ENCODE results near the gene STIM2. TPM values are rescaled to one million over a fixed set of nuclear protein-coding genes. Genes with fewer than 3 reads are reported as not detected.
A peak's percentile ranks its signal among the peaks of the same experiment; 100 is the strongest.

The STIM2 gene
- total RNA-seq, 2 donors from 2014 or later: 23.2 to 24.5 TPM

GRCh38 chr4:26912069-26912468 is 51.4 kb downstream of the STIM2 start:
- Histone ChIP-seq H3K9me3 (ENCODE audit: control insufficient read depth, low read length) (no peaks in the 10 kb centered on the region), H3K4me1 (ENCODE audit: control insufficient read depth, insufficient read depth, low read length) (no peaks in the 10 kb centered on the region), H3K27me3 (ENCODE audit: control insufficient read depth, insufficient read depth, low read length, poor library complexity, severe bottlenecking) (no peaks in the 10 kb centered on the region), H3K9ac (ENCODE audit: extremely low read depth, low read length, poor library complexity, severe bottlenecking) (no peak overlapping the region), H3K4me3 (ENCODE audit: low read length) (no peak overlapping the region), H3K27ac (ENCODE audit: low read depth, low read length) (no peak overlapping the region), H3K36me3 (ENCODE audit: control insufficient read depth, insufficient read depth, low read length) (no peaks in the 10 kb centered on the region)
- DNase-seq: no peak
- no peaks in the 10 kb centered on the region for H3K36me3 Mint-ChIP-seq (ENCODE audit: low read depth)
- H3K27ac Mint-ChIP-seq: peak overlapping the region; percentile 44
- 94% methylated on average over 4 of the region's 6 CpGs; no CpG with 5 or more reads in 1 of the 2 experiments for WGBS, 2 experiments (ENCODE audit: insufficient coverage in 1 of 2, insufficient read length in 1 of 2)
- peaks cover 34% of the 10 kb centered on the region for H3K4me1 Mint-ChIP-seq
- TF ChIP-seq, protein P1, sequence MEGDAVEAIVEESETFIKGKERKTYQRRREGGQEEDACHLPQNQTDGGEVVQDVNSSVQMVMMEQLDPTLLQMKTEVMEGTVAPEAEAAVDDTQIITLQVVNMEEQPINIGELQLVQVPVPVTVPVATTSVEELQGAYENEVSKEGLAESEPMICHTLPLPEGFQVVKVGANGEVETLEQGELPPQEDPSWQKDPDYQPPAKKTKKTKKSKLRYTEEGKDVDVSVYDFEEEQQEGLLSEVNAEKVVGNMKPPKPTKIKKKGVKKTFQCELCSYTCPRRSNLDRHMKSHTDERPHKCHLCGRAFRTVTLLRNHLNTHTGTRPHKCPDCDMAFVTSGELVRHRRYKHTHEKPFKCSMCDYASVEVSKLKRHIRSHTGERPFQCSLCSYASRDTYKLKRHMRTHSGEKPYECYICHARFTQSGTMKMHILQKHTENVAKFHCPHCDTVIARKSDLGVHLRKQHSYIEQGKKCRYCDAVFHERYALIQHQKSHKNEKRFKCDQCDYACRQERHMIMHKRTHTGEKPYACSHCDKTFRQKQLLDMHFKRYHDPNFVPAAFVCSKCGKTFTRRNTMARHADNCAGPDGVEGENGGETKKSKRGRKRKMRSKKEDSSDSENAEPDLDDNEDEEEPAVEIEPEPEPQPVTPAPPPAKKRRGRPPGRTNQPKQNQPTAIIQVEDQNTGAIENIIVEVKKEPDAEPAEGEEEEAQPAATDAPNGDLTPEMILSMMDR (conservative IDR thresholded peaks at IDR 0.05): no peak
- H3K4me3 Mint-ChIP-seq: no peak overlapping the region
- H3K9me3 Mint-ChIP-seq: no peaks in the 10 kb centered on the region
- H3K27me3 Mint-ChIP-seq (ENCODE audit: insufficient read depth): no peaks in the 10 kb centered on the region

GRCh38 chr4:26912810-26913209 is 52.2 kb downstream of the STIM2 start:
- H3K36me3 Mint-ChIP-seq (ENCODE audit: low read depth): no peaks in the 10 kb centered on the region
- WGBS, 2 experiments (ENCODE audit: insufficient coverage in 1 of 2, insufficient read length in 1 of 2): 60 to 64% methylated on average over 3 of the region's 3 CpGs
- Histone ChIP-seq H3K4me3 (ENCODE audit: low read length) (no peak overlapping the region), H3K36me3 (ENCODE audit: control insufficient read depth, insufficient read depth, low read length) (no peaks in the 10 kb centered on the region), H3K9ac (ENCODE audit: extremely low read depth, low read length, poor library complexity, severe bottlenecking) (no peak overlapping the region), H3K27me3 (ENCODE audit: control insufficient read depth, insufficient read depth, low read length, poor library complexity, severe bottlenecking) (no peaks in the 10 kb centered on the region), H3K4me1 (ENCODE audit: control insufficient read depth, insufficient read depth, low read length) (no peaks in the 10 kb centered on the region), H3K9me3 (ENCODE audit: control insufficient read depth, low read length) (no peaks in the 10 kb centered on the region), H3K27ac (ENCODE audit: low read depth, low read length) (no peak overlapping the region)
- TF ChIP-seq, protein P1 (conservative IDR thresholded peaks at IDR 0.05): no peak
- no peak overlapping the region for H3K4me3 Mint-ChIP-seq
- no peaks in the 10 kb centered on the region for H3K27me3 Mint-ChIP-seq (ENCODE audit: insufficient read depth)
- peak; percentile 51 for DNase-seq
- H3K4me1 Mint-ChIP-seq: peaks cover 33% of the 10 kb centered on the region
- H3K9me3 Mint-ChIP-seq: no peaks in the 10 kb centered on the region
- no peak overlapping the region for H3K27ac Mint-ChIP-seq

GRCh38 chr4:26916195-26916594 is 55.6 kb downstream of the STIM2 start:
- H3K36me3 ChIP-seq (ENCODE audit: control insufficient read depth, insufficient read depth, low read length): no peaks in the 10 kb centered on the region
- 75 to 85% methylated on average over 1 of the region's 1 CpG for WGBS, 2 experiments (ENCODE audit: insufficient coverage in 1 of 2, insufficient read length in 1 of 2)
- no peak for DNase-seq
- H3K4me1 Mint-ChIP-seq: peaks cover 21% of the 10 kb centered on the region
- no peaks in the 10 kb centered on the region for H3K27me3 ChIP-seq (ENCODE audit: control insufficient read depth, insufficient read depth, low read length, poor library complexity, severe bottlenecking)
- TF ChIP-seq, protein P1 (conservative IDR thresholded peaks at IDR 0.05): no peak
- no peak overlapping the region for H3K27ac ChIP-seq (ENCODE audit: low read depth, low read length)
- H3K9me3 ChIP-seq (ENCODE audit: control insufficient read depth, low read length): no peaks in the 10 kb centered on the region
- H3K36me3 Mint-ChIP-seq (ENCODE audit: low read depth): peaks cover 15% of the 10 kb centered on the region
- H3K4me1 ChIP-seq (ENCODE audit: control insufficient read depth, insufficient read depth, low read length): no peaks in the 10 kb centered on the region
- no peak overlapping the region for H3K4me3 ChIP-seq (ENCODE audit: low read length)
- no peak overlapping the region for H3K27ac Mint-ChIP-seq
- no peaks in the 10 kb centered on the region for H3K27me3 Mint-ChIP-seq (ENCODE audit: insufficient read depth)
- H3K9me3 Mint-ChIP-seq: no peaks in the 10 kb centered on the region
- no peak overlapping the region for H3K4me3 Mint-ChIP-seq
- no peak overlapping the region for H3K9ac ChIP-seq (ENCODE audit: extremely low read depth, low read length, poor library complexity, severe bottlenecking)
